T-helper 17 cell (primary cell): ENCODE data around the gene HMSD. TPM values are rescaled to one million over a fixed set of nuclear protein-coding genes. Genes with fewer than 3 reads are reported as not detected.

Experiments
- total RNA-seq, 4 donors: library from RNA in 2 of 4; stranded (reverse) in 2 of 4; gene quantifications; one replicate each; pipeline ENCODE4 v1.2.3 and lab custom pipeline; 2022 to 2026

The HMSD gene
- total RNA-seq, 2 donors from 2014 or later = not detected

Other genes with a start within 250 kb of the HMSD start
- gene SERPINB11, start 246.3 kb upstream of the HMSD start, total RNA-seq = not detected
- gene SERPINB7, start 173.9 kb upstream of the HMSD start, total RNA-seq = not detected
- gene SERPINB2, start 61.6 kb upstream of the HMSD start, total RNA-seq = under 1 TPM; 0.45 to 0.99 TPM
- not detected for gene SERPINB10, start 41.3 kb upstream of the HMSD start, total RNA-seq
- gene SERPINB8, start 20.8 kb downstream of the HMSD start, total RNA-seq = 10 to 100 TPM in 1 of 2 donors, 1 to 10 TPM in 1; 6.7 to 15.3 TPM
- not detected for gene LINC00305, start 199.8 kb downstream of the HMSD start, total RNA-seq